ENCODE data around the gene GATA5.

Gene GATA5

GRCh38 chr20:62474604-62475026, 1.2 kb downstream of the GATA5 start:
- peaks cover 17% of the 10 kb centered on the region for H3K27me3 ChIP-seq (replicated peaks; ENCODE audit: control insufficient read depth, insufficient read depth, low read length, poor library complexity, severe bottlenecking)

GRCh38 chr20:62473717-62474603, 1.8 kb downstream of the GATA5 start:
- no peak for DNase-seq
- Histone ChIP-seq H3K27ac (ENCODE audit: insufficient read depth, low read length, poor library complexity, severe bottlenecking) (no peak overlapping the region), H3K27me3 (replicated peaks; ENCODE audit: control insufficient read depth, insufficient read depth, low read length, poor library complexity, severe bottlenecking) (peaks cover 11% of the 10 kb centered on the region), H3K4me3 (ENCODE audit: insufficient read depth, low read depth, low read length, poor library complexity, severe bottlenecking) (no peak overlapping the region), H3K36me3 (ENCODE audit: control insufficient read depth, insufficient read depth, low read length) (no peaks in the 10 kb centered on the region), H3K9me3 (ENCODE audit: control insufficient read depth, low read length) (no peaks in the 10 kb centered on the region), H3K4me1 (ENCODE audit: control insufficient read depth, insufficient read depth, low read length, poor library complexity, severe bottlenecking) (peaks cover 8% of the 10 kb centered on the region)

More at GRCh38 chr20:62474604-62475026, 1.2 kb downstream of the GATA5 start:
- H3K27ac ChIP-seq (ENCODE audit: insufficient read depth, low read length, poor library complexity, severe bottlenecking) = no peak overlapping the region
- no peak for DNase-seq
- peaks cover 8% of the 10 kb centered on the region for H3K4me1 ChIP-seq (ENCODE audit: control insufficient read depth, insufficient read depth, low read length, poor library complexity, severe bottlenecking)
- no peaks in the 10 kb centered on the region for H3K36me3 ChIP-seq (ENCODE audit: control insufficient read depth, insufficient read depth, low read length)
- H3K4me3 ChIP-seq (ENCODE audit: insufficient read depth, low read depth, low read length, poor library complexity, severe bottlenecking) = no peak overlapping the region
- H3K9me3 ChIP-seq (ENCODE audit: control insufficient read depth, low read length) = no peaks in the 10 kb centered on the region

GRCh38 chr20:62472941-62473585, 2.7 kb downstream of the GATA5 start:
- peaks cover 6% of the 10 kb centered on the region for H3K27me3 ChIP-seq (replicated peaks; ENCODE audit: control insufficient read depth, insufficient read depth, low read length, poor library complexity, severe bottlenecking)
- no peak overlapping the region for H3K4me3 ChIP-seq (ENCODE audit: insufficient read depth, low read depth, low read length, poor library complexity, severe bottlenecking)
- no peak for DNase-seq
- peaks cover 8% of the 10 kb centered on the region for H3K4me1 ChIP-seq (ENCODE audit: control insufficient read depth, insufficient read depth, low read length, poor library complexity, severe bottlenecking)
- no peaks in the 10 kb centered on the region for H3K36me3 ChIP-seq (ENCODE audit: control insufficient read depth, insufficient read depth, low read length)
- no peaks in the 10 kb centered on the region for H3K9me3 ChIP-seq (ENCODE audit: control insufficient read depth, low read length)
- H3K27ac ChIP-seq (ENCODE audit: insufficient read depth, low read length, poor library complexity, severe bottlenecking) = no peak overlapping the region

- peaks cover under 1% of the 10 kb centered on the region for H3K27me3 ChIP-seq (replicated peaks; ENCODE audit: control insufficient read depth, insufficient read depth, low read length, poor library complexity, severe bottlenecking)
Measured at GRCh38 chr20:62472138-62472940, 3.5 kb downstream of the GATA5 start.

GRCh38 chr20:62470459-62470858, 5.3 kb downstream of the GATA5 start:
- no peak for DNase-seq
- Histone ChIP-seq H3K9me3 (ENCODE audit: control insufficient read depth, low read length) (no peaks in the 10 kb centered on the region), H3K27ac (ENCODE audit: insufficient read depth, low read length, poor library complexity, severe bottlenecking) (no peak overlapping the region), H3K36me3 (ENCODE audit: control insufficient read depth, insufficient read depth, low read length) (no peaks in the 10 kb centered on the region), H3K4me3 (ENCODE audit: insufficient read depth, low read depth, low read length, poor library complexity, severe bottlenecking) (no peak overlapping the region), H3K4me1 (ENCODE audit: control insufficient read depth, insufficient read depth, low read length, poor library complexity, severe bottlenecking) (peaks cover 3% of the 10 kb centered on the region), H3K27me3 (replicated peaks; ENCODE audit: control insufficient read depth, insufficient read depth, low read length, poor library complexity, severe bottlenecking) (no peaks in the 10 kb centered on the region)

More at GRCh38 chr20:62472138-62472940, 3.5 kb downstream of the GATA5 start:
- no peak for DNase-seq
- peaks cover 8% of the 10 kb centered on the region for H3K4me1 ChIP-seq (ENCODE audit: control insufficient read depth, insufficient read depth, low read length, poor library complexity, severe bottlenecking)
- H3K36me3 ChIP-seq (ENCODE audit: control insufficient read depth, insufficient read depth, low read length) = no peaks in the 10 kb centered on the region
- no peak overlapping the region for H3K27ac ChIP-seq (ENCODE audit: insufficient read depth, low read length, poor library complexity, severe bottlenecking)
- H3K9me3 ChIP-seq (ENCODE audit: control insufficient read depth, low read length) = no peaks in the 10 kb centered on the region
- no peak overlapping the region for H3K4me3 ChIP-seq (ENCODE audit: insufficient read depth, low read depth, low read length, poor library complexity, severe bottlenecking)

GRCh38 chr20:62470001-62470400, 5.8 kb downstream of the GATA5 start:
- no peaks in the 10 kb centered on the region for H3K27me3 ChIP-seq (replicated peaks; ENCODE audit: control insufficient read depth, insufficient read depth, low read length, poor library complexity, severe bottlenecking)
- H3K27ac ChIP-seq (ENCODE audit: insufficient read depth, low read length, poor library complexity, severe bottlenecking) = no peak overlapping the region
- H3K36me3 ChIP-seq (ENCODE audit: control insufficient read depth, insufficient read depth, low read length) = no peaks in the 10 kb centered on the region
- no peak for DNase-seq
- H3K4me3 ChIP-seq (ENCODE audit: insufficient read depth, low read depth, low read length, poor library complexity, severe bottlenecking) = no peak overlapping the region
- no peaks in the 10 kb centered on the region for H3K4me1 ChIP-seq (ENCODE audit: control insufficient read depth, insufficient read depth, low read length, poor library complexity, severe bottlenecking)
- H3K9me3 ChIP-seq (ENCODE audit: control insufficient read depth, low read length) = no peaks in the 10 kb centered on the region

- Histone ChIP-seq H3K4me3 (ENCODE audit: insufficient read depth, low read depth, low read length, poor library complexity, severe bottlenecking) (no peak overlapping the region), H3K27ac (ENCODE audit: insufficient read depth, low read length, poor library complexity, severe bottlenecking) (no peak overlapping the region), H3K4me1 (ENCODE audit: control insufficient read depth, insufficient read depth, low read length, poor library complexity, severe bottlenecking) (no peaks in the 10 kb centered on the region), H3K9me3 (ENCODE audit: control insufficient read depth, low read length) (no peaks in the 10 kb centered on the region), H3K27me3 (replicated peaks; ENCODE audit: control insufficient read depth, insufficient read depth, low read length, poor library complexity, severe bottlenecking) (no peaks in the 10 kb centered on the region), H3K36me3 (ENCODE audit: control insufficient read depth, insufficient read depth, low read length) (no peaks in the 10 kb centered on the region)
- DNase-seq = no peak
Measured at GRCh38 chr20:62469352-62469751, 6.4 kb downstream of the GATA5 start.

- no peak for DNase-seq
- H3K36me3 ChIP-seq (ENCODE audit: control insufficient read depth, insufficient read depth, low read length) = no peaks in the 10 kb centered on the region
- no peak overlapping the region for H3K27ac ChIP-seq (ENCODE audit: insufficient read depth, low read length, poor library complexity, severe bottlenecking)
- H3K9me3 ChIP-seq (ENCODE audit: control insufficient read depth, low read length) = no peaks in the 10 kb centered on the region
- H3K4me1 ChIP-seq (ENCODE audit: control insufficient read depth, insufficient read depth, low read length, poor library complexity, severe bottlenecking) = no peaks in the 10 kb centered on the region
- no peak overlapping the region for H3K4me3 ChIP-seq (ENCODE audit: insufficient read depth, low read depth, low read length, poor library complexity, severe bottlenecking)
- H3K27me3 ChIP-seq (replicated peaks; ENCODE audit: control insufficient read depth, insufficient read depth, low read length, poor library complexity, severe bottlenecking) = no peaks in the 10 kb centered on the region
Measured at GRCh38 chr20:62466806-62467537, 8.8 kb downstream of the GATA5 start.

- Histone ChIP-seq H3K27ac (ENCODE audit: insufficient read depth, low read length, poor library complexity, severe bottlenecking) (no peak overlapping the region), H3K27me3 (replicated peaks; ENCODE audit: control insufficient read depth, insufficient read depth, low read length, poor library complexity, severe bottlenecking) (no peaks in the 10 kb centered on the region), H3K4me3 (ENCODE audit: insufficient read depth, low read depth, low read length, poor library complexity, severe bottlenecking) (no peak overlapping the region), H3K4me1 (ENCODE audit: control insufficient read depth, insufficient read depth, low read length, poor library complexity, severe bottlenecking) (no peaks in the 10 kb centered on the region), H3K36me3 (ENCODE audit: control insufficient read depth, insufficient read depth, low read length) (no peaks in the 10 kb centered on the region), H3K9me3 (ENCODE audit: control insufficient read depth, low read length) (no peaks in the 10 kb centered on the region)
- no peak for DNase-seq
Measured at GRCh38 chr20:62466072-62466760, 9.6 kb downstream of the GATA5 start.

Measured in effector memory CD4-positive, alpha-beta T cell (primary cell).